PC-9 (cell line): ENCODE results near the gene SLC9A9.

Experiments used
- CTCF ChIP-seq: fragments of 200-600 bp; sonication (generic); conservative IDR thresholded peaks from 2 replicates; pipeline ENCODE4 v1.6.1; 2017; ENCODE audit warnings: mixed run types, antibody characterized with exemption, mild to moderate bottlenecking, moderate library complexity
- EZH2 ChIP-seq: fragments of 200-600 bp; sonication (generic); IDR thresholded peaks from 2 replicates; pipeline ENCODE4 v1.8.0; 2017; ENCODE audit warnings: antibody characterized with exemption, low read depth

GRCh38 chr3:143249014-143249413, 599.3 kb downstream of the SLC9A9 start:
- TF ChIP-seq CTCF: no peak
- TF ChIP-seq EZH2: no peak
